ENCODE results near the gene P2RY1. TPM values are rescaled to one million over a fixed set of nuclear protein-coding genes. Genes with fewer than 3 reads are reported as not detected.

P2RY1 gene
- total and polyA plus RNA-seq, 9 of the 15 experiments (the other 6 are each of a cell fraction or from before 2014, with no cell fraction given) = 6.0 to 27.9 (median 18.4) TPM

- DNase-seq (ENCODE audit: extremely low read depth in 1 of 4, low spot score in 3 of 4) (no peak), ATAC-seq (no peak), FAIRE-seq (no peak)
- WGBS (ENCODE audit: insufficient coverage, low coverage, missing lambda C conversion rate) = 63% methylated on average over 4 of the region's 4 CpGs
- Histone ChIP-seq H3K36me3 (ENCODE audit: control insufficient read depth, insufficient read depth, low read length) (no peaks in the 10 kb centered on the region), H3K4me3 (no peak overlapping the region), H3K4me1 (replicated peaks in 1 of 2; ENCODE audit: control insufficient read depth in 2 of 2, insufficient read depth in 2 of 2, low read length in 2 of 2) (peaks cover 0 to 3% of the 10 kb centered on the region in 2 experiments; a peak in 1 of 5 replicates), H2AFZ (ENCODE audit: low read depth, low read length) (peak overlapping the region; percentile 26; the same call in 1 of the 2 replicates), H3K9me3 (replicated peaks; ENCODE audit: control insufficient read depth, insufficient read depth, low read depth, low read length) (no peaks in the 10 kb centered on the region; the same call in 1 of the 2 replicates), H3K27ac (ENCODE audit: extremely low read depth, low read depth, low read length) (no peak overlapping the region; the same call in 2 of the 3 replicates), H4K20me1 (replicated peaks; ENCODE audit: control insufficient read depth, insufficient read depth, low read length) (no peaks in the 10 kb centered on the region), H3K4me2 (ENCODE audit: insufficient read depth, low read length) (no peak overlapping the region), H3K9ac (ENCODE audit: insufficient read depth in 1 of 2, low read depth in 2 of 2, low read length in 2 of 2) (no peak overlapping the region), H3K9me1 (ENCODE audit: control insufficient read depth, insufficient read depth, low read length) (no peaks in the 10 kb centered on the region), H3K27me3 (ENCODE audit: control insufficient read depth in 2 of 2, insufficient read depth in 2 of 2, low read length in 2 of 2) (no peaks in the 10 kb centered on the region), H3K79me2 (ENCODE audit: control insufficient read depth, insufficient read depth, low read length) (no peaks in the 10 kb centered on the region)
- ChIA-PET CTCF (ENCODE audit: low intra/inter-chr PET ratio) (no interaction called here), POLR2A (interaction anchor here (0.7 to 1.0 kb wide), 2 partner anchors 18 to 37 kb away, joined by 3 read pairs; partner anchors contain the start of gene P2RY1)
- in situ Hi-C loops (cut with MboI) (no loop called here), intact Hi-C loops (cut with micrococcal nuclease) (no loop called here)
- TF ChIP-seq NCOA4 (IDR thresholded peaks at IDR 0.05; ENCODE audit: partially characterized antibody) (no peak), GABPA (tag; conservative IDR thresholded peaks at IDR 0.05; ENCODE audit: low read depth) (0 out of 2 replicates have a peak, but pooled peaks have one; percentile 14)
- BruUV-seq (replicated peaks) = no TSS peak
Observed at GRCh38 chr3:152797751-152798432, 37.0 kb upstream of the P2RY1 start.

GRCh38 chr3:152811974-152812760, 22.8 kb upstream of the P2RY1 start:
- ChIA-PET POLR2A (interaction anchor here (0.6 to 1.1 kb wide), 2 partner anchors 11 to 569 kb away, joined by 3 read pairs; no protein-coding TSS in a partner anchor), CTCF (ENCODE audit: low intra/inter-chr PET ratio) (no interaction called here)
- no peaks in the 10 kb centered on the region for H3K9me1 ChIP-seq (ENCODE audit: control insufficient read depth, insufficient read depth, low read length)
- WGBS (ENCODE audit: insufficient coverage, low coverage, missing lambda C conversion rate) = 7% methylated on average over 1 of the region's 1 CpG
- H3K27me3 ChIP-seq (ENCODE audit: control insufficient read depth in 2 of 2, insufficient read depth in 2 of 2, low read length in 2 of 2) = no peaks in the 10 kb centered on the region
- FAIRE-seq = no peak
- in situ Hi-C loops (cut with MboI) (no loop called here), intact Hi-C loops (cut with micrococcal nuclease) (no loop called here)
- H2AFZ ChIP-seq (ENCODE audit: low read depth, low read length) = peak overlapping the region; percentile 59
- no peak overlapping the region for H3K4me2 ChIP-seq (ENCODE audit: insufficient read depth, low read length)
- 0 out of 2 replicates have a peak, but pooled peaks cover 7% of the 10 kb centered on the region for H3K9me3 ChIP-seq (replicated peaks; ENCODE audit: control insufficient read depth, insufficient read depth, low read depth, low read length)
- ATAC-seq = peak; percentile 56
- no TSS peak for BruUV-seq (replicated peaks)
- H3K4me3 ChIP-seq = no peak overlapping the region
- no peak for DNase-seq (ENCODE audit: extremely low read depth in 1 of 4, low spot score in 3 of 4)
- H4K20me1 ChIP-seq (replicated peaks; ENCODE audit: control insufficient read depth, insufficient read depth, low read length) = no peaks in the 10 kb centered on the region
- H3K27ac ChIP-seq (ENCODE audit: extremely low read depth, low read depth, low read length) = no peak overlapping the region
- H3K9ac ChIP-seq (ENCODE audit: insufficient read depth in 1 of 2, low read depth in 2 of 2, low read length in 2 of 2) = no peak overlapping the region
- H3K36me3 ChIP-seq (ENCODE audit: control insufficient read depth, insufficient read depth, low read length) = 0 out of 3 replicates have a peak, but pooled peaks cover under 1% of the 10 kb centered on the region
- peaks cover 0 to 5% of the 10 kb centered on the region in 2 experiments; a peak in 2 of 5 replicates for H3K4me1 ChIP-seq (replicated peaks in 1 of 2; ENCODE audit: control insufficient read depth in 2 of 2, insufficient read depth in 2 of 2, low read length in 2 of 2)
- H3K79me2 ChIP-seq (ENCODE audit: control insufficient read depth, insufficient read depth, low read length) = no peaks in the 10 kb centered on the region
- peak in 1 of 2 experiments; percentile 37; a peak in 2 of 4 replicates for TF ChIP-seq RAD21 (CRISPR knock-in tag; conservative IDR thresholded peaks at IDR 0.05 in 1 of 2, IDR thresholded peaks at IDR 0.05 in 1 of 2)
- TF ChIP-seq ZNF347 (CRISPR knock-in tag; IDR thresholded peaks at IDR 0.05; ENCODE audit: low read depth) = no peak
- TF ChIP-seq ZNF76 (CRISPR knock-in tag; IDR thresholded peaks at IDR 0.05; ENCODE audit: borderline replicate concordance) = no peak
- no peak for TF ChIP-seq BMI1 (IDR thresholded peaks at IDR 0.05; ENCODE audit: low read length)
- no peak for TF ChIP-seq ZNF121 (CRISPR knock-in tag; conservative IDR thresholded peaks at IDR 0.05)
- TF ChIP-seq GABPA (tag; conservative IDR thresholded peaks at IDR 0.05; ENCODE audit: low read depth) = no peak
- TF ChIP-seq, protein P1, sequence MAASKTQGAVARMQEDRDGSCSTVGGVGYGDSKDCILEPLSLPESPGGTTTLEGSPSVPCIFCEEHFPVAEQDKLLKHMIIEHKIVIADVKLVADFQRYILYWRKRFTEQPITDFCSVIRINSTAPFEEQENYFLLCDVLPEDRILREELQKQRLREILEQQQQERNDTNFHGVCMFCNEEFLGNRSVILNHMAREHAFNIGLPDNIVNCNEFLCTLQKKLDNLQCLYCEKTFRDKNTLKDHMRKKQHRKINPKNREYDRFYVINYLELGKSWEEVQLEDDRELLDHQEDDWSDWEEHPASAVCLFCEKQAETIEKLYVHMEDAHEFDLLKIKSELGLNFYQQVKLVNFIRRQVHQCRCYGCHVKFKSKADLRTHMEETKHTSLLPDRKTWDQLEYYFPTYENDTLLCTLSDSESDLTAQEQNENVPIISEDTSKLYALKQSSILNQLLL (CRISPR knock-in tag; IDR thresholded peaks at IDR 0.05; ENCODE audit: borderline replicate concordance) = no peak
- no peak for TF ChIP-seq SMC3 (conservative IDR thresholded peaks at IDR 0.05; ENCODE audit: insufficient read depth, low read depth, low read length)
- no peak for TF ChIP-seq SOX6 (IDR thresholded peaks at IDR 0.05)
